ENCODE data around the gene ELL2.

ELL2 gene

GRCh38 chr5:95961617-95962474 is at the start of gene ELL2:
TSS of gene ELL2 (minus strand) at chr5:95961851. CDS start at chr5:95961721, 130 bp downstream.
- peak; percentile 40 for DNase-seq

- no peak for DNase-seq
These were observed 47.5 kb upstream of the ELL2 start for GRCh38 chr5:96008987-96009647.

GRCh38 chr5:96008487-96008886 is 46.8 kb upstream of the ELL2 start:
- DNase-seq = no peak

- no peak for DNase-seq
These were observed 45.4 kb upstream of the ELL2 start for GRCh38 chr5:96007051-96007450.

- DNase-seq = no peak
These were observed 44.6 kb upstream of the ELL2 start for GRCh38 chr5:96006291-96006690.

GRCh38 chr5:96004754-96005153 is 43.1 kb upstream of the ELL2 start:
- DNase-seq = no peak

GRCh38 chr5:96004087-96004486 is 42.4 kb upstream of the ELL2 start:
- DNase-seq = no peak

- no peak for DNase-seq
These were observed 39.6 kb upstream of the ELL2 start for GRCh38 chr5:96001262-96001661.

- no peak for DNase-seq
These were observed 38.7 kb upstream of the ELL2 start for GRCh38 chr5:96000308-96000707.

GRCh38 chr5:95996904-95997723 is 35.5 kb upstream of the ELL2 start:
- DNase-seq = no peak

- DNase-seq = no peak
These were observed 34.4 kb upstream of the ELL2 start for GRCh38 chr5:95995962-95996489.

GRCh38 chr5:95993776-95994175 is 32.1 kb upstream of the ELL2 start:
- DNase-seq = no peak

- DNase-seq = no peak
These were observed 31.6 kb upstream of the ELL2 start for GRCh38 chr5:95993266-95993665.

- DNase-seq = no peak
These were observed 27.8 kb upstream of the ELL2 start for GRCh38 chr5:95989283-95990048.

GRCh38 chr5:95988877-95989276 is 27.2 kb upstream of the ELL2 start:
- DNase-seq = no peak

GRCh38 chr5:95988094-95988493 is 26.4 kb upstream of the ELL2 start:
- no peak for DNase-seq

- DNase-seq = no peak
These were observed 25.4 kb upstream of the ELL2 start for GRCh38 chr5:95986937-95987520.

GRCh38 chr5:95986001-95986400 is 24.4 kb upstream of the ELL2 start:
- DNase-seq = no peak

GRCh38 chr5:95985249-95985648 is 23.6 kb upstream of the ELL2 start:
- no peak for DNase-seq

- DNase-seq = no peak
These were observed 22.8 kb upstream of the ELL2 start for GRCh38 chr5:95984287-95984938.

GRCh38 chr5:95983509-95983908 is 21.9 kb upstream of the ELL2 start:
- no peak for DNase-seq

GRCh38 chr5:95983080-95983479 is 21.4 kb upstream of the ELL2 start:
- DNase-seq = no peak

All from NCI-H2171 (cell line).